ENCODE results near the gene ARPC4.

GRCh38 chr3:9786209-9786739 lies 6.6 kb upstream of the ARPC4 start:
- TF ChIP-seq CTCF (IDR thresholded peaks at IDR 0.05 in 4 of 5, conservative IDR thresholded peaks at IDR 0.05 in 1 of 5) (no peak), POLR2A (IDR thresholded peaks at IDR 0.05) (no peak)

All from gastrocnemius medialis (tissue), 4 donors.